DMS53 (cell line): Measurements from ENCODE around the gene RAG1.

Experiments used
- DNase-seq: peaks from one replicate; lab custom pipeline; 2025; lab: John Stamatoyannopoulos, UW

The RAG1 gene

GRCh38 chr11:36590513-36590912, 22.7 kb downstream of the RAG1 start:
- DNase-seq: no peak

GRCh38 chr11:36591433-36591832, 23.6 kb downstream of the RAG1 start:
- DNase-seq: no peak

GRCh38 chr11:36594316-36594989, 26.6 kb downstream of the RAG1 start, which contains the start of gene IFTAP:
Gene IFTAP, plus strand, starts transcription at chr11:36594502. Its CDS starts 15,602 bp downstream, at chr11:36610104.
- DNase-seq: peak; percentile 93

GRCh38 chr11:36596880-36597279, 29.1 kb downstream of the RAG1 start:
- no peak for DNase-seq

GRCh38 chr11:36598051-36598450, 30.2 kb downstream of the RAG1 start, which contains the start of gene RAG2:
Gene RAG2, minus strand, starts transcription at chr11:36598236. Its CDS starts 4,068 bp downstream, at chr11:36594168.
- DNase-seq: no peak

GRCh38 chr11:36600180-36600579, 32.4 kb downstream of the RAG1 start:
- no peak for DNase-seq

GRCh38 chr11:36601155-36601554, 33.3 kb downstream of the RAG1 start:
- no peak for DNase-seq

- DNase-seq: no peak
These were observed 34.3 kb downstream of the RAG1 start for GRCh38 chr11:36602135-36602534.

- no peak for DNase-seq
These were observed 37.7 kb downstream of the RAG1 start for GRCh38 chr11:36605221-36606216.

GRCh38 chr11:36608491-36609199, 40.8 kb downstream of the RAG1 start:
- no peak for DNase-seq

GRCh38 chr11:36609383-36609782, 41.6 kb downstream of the RAG1 start:
- no peak for DNase-seq

GRCh38 chr11:36615826-36616225, 48.0 kb downstream of the RAG1 start:
- DNase-seq: no peak

- DNase-seq: no peak
These were observed 49.9 kb downstream of the RAG1 start for GRCh38 chr11:36617543-36618362.

- no peak for DNase-seq
These were observed 50.7 kb downstream of the RAG1 start for GRCh38 chr11:36618363-36619047.

GRCh38 chr11:36619502-36619901, 51.7 kb downstream of the RAG1 start:
- DNase-seq: no peak

- no peak for DNase-seq
These were observed 52.4 kb downstream of the RAG1 start for GRCh38 chr11:36620246-36620645.

GRCh38 chr11:36622431-36623136, 54.8 kb downstream of the RAG1 start:
- peak; percentile 54 for DNase-seq

GRCh38 chr11:36623494-36623893, 55.7 kb downstream of the RAG1 start:
- no peak for DNase-seq

GRCh38 chr11:36627006-36627405, 59.2 kb downstream of the RAG1 start:
- no peak for DNase-seq

GRCh38 chr11:36627471-36627870, 59.7 kb downstream of the RAG1 start:
- DNase-seq: no peak
